OCI-LY1 (cell line): Measurements from ENCODE around the gene ARFGAP1.

ENCODE experiments used
- H2AFZ ChIP-seq: fragments of 200-600 bp; sonication (generic), shearing (Covaris generic); 2 replicates; pipeline ENCODE4 v1.6.0; 2014; ENCODE audit warnings: antibody characterized with exemption, mild to moderate bottlenecking, low read length
- H3F3A ChIP-seq: fragments of 200-600 bp; sonication (generic), shearing (Covaris generic); 2 replicates; pipeline ENCODE4 v1.6.0; 2014; ENCODE audit warnings: mild to moderate bottlenecking, antibody characterized with exemption, low read length, moderate library complexity; ENCODE audit not compliant: insufficient read depth
- H3K27ac ChIP-seq: fragments of 200-600 bp; sonication (generic); 2 replicates; pipeline ENCODE4 v1.5.1; 2014; ENCODE audit warnings: low read length, mixed run types, mild to moderate bottlenecking, low read depth; ENCODE audit not compliant: poor library complexity, severe bottlenecking
- H3K27me3 ChIP-seq: fragments of 200-600 bp; sonication (generic); 2 replicates; pipeline ENCODE4 v1.6.0; 2014; ENCODE audit warnings: antibody characterized with exemption, mild to moderate bottlenecking, low read length, moderate library complexity; ENCODE audit not compliant: insufficient read depth
- H3K36me3 ChIP-seq: fragments of 200-600 bp; sonication (generic); 2 replicates; pipeline ENCODE4 v1.6.1; 2014; ENCODE audit warnings: mild to moderate bottlenecking, antibody characterized with exemption, low read length, moderate library complexity, mixed read lengths; ENCODE audit not compliant: insufficient read depth
- H3K4me1 ChIP-seq: fragments of 200-600 bp; sonication (generic); 2 replicates; pipeline ENCODE4 v1.5.1; 2014; ENCODE audit warnings: mild to moderate bottlenecking, low read length, moderate library complexity; ENCODE audit not compliant: insufficient read depth, severe bottlenecking
- H3K4me2 ChIP-seq: fragments of 200-600 bp; sonication (generic), shearing (Covaris generic); 2 replicates; pipeline ENCODE4 v1.6.1; 2014; ENCODE audit warnings: low read length
- H3K4me3 ChIP-seq: fragments of 200-600 bp; sonication (generic); 2 replicates; pipeline ENCODE4 v1.5.1; 2014; ENCODE audit warnings: low read length, low read depth, mild to moderate bottlenecking, mixed read lengths; ENCODE audit not compliant: poor library complexity, severe bottlenecking
- H3K79me2 ChIP-seq: fragments of 200-600 bp; shearing (Covaris generic); 2 replicates; pipeline ENCODE4 v1.6.1; 2016; ENCODE audit warnings: mixed run types, low read length, mixed read lengths; ENCODE audit not compliant: insufficient read depth
- H3K9ac ChIP-seq: fragments of 200-600 bp; sonication (generic), shearing (Covaris generic); 2 replicates; pipeline ENCODE4 v1.6.1; 2014; ENCODE audit warnings: mild to moderate bottlenecking, low read length, mixed read lengths
- H3K9me2 ChIP-seq: fragments of 200-600 bp; sonication (generic), shearing (Covaris generic); 2 replicates; pipeline ENCODE4 v1.6.1; 2014; ENCODE audit warnings: low read depth, mild to moderate bottlenecking, low read length, mixed read lengths
- H3K9me3 ChIP-seq: fragments of 200-600 bp; shearing (Covaris generic); 2 replicates; pipeline ENCODE4 v1.6.1; 2014; ENCODE audit warnings: low read length, mixed read lengths
- H4K20me1 ChIP-seq: fragments of 200-600 bp; sonication (generic), shearing (Covaris generic); 2 replicates; pipeline ENCODE4 v1.6.0; 2016; ENCODE audit warnings: mild to moderate bottlenecking, low read length; ENCODE audit not compliant: insufficient read depth
- EZH2 ChIP-seq: fragments of 200-600 bp; sonication (generic), shearing (Covaris generic); IDR thresholded peaks from 2 replicates; pipeline ENCODE4 v1.8.0; 2017; ENCODE audit warnings: borderline replicate concordance, mixed run types, mild to moderate bottlenecking, antibody characterized with exemption, low read length, moderate library complexity, mixed read lengths
- TF ChIP-seq, protein P1 (sequence below): fragments of 200-600 bp; sonication (generic), shearing (Covaris generic); IDR thresholded peaks from 2 replicates; pipeline ENCODE4 v1.5.1; 2017; ENCODE audit warnings: mild to moderate bottlenecking, antibody characterized with exemption, low read length, moderate library complexity, mixed read lengths

The ARFGAP1 gene

DNA sequence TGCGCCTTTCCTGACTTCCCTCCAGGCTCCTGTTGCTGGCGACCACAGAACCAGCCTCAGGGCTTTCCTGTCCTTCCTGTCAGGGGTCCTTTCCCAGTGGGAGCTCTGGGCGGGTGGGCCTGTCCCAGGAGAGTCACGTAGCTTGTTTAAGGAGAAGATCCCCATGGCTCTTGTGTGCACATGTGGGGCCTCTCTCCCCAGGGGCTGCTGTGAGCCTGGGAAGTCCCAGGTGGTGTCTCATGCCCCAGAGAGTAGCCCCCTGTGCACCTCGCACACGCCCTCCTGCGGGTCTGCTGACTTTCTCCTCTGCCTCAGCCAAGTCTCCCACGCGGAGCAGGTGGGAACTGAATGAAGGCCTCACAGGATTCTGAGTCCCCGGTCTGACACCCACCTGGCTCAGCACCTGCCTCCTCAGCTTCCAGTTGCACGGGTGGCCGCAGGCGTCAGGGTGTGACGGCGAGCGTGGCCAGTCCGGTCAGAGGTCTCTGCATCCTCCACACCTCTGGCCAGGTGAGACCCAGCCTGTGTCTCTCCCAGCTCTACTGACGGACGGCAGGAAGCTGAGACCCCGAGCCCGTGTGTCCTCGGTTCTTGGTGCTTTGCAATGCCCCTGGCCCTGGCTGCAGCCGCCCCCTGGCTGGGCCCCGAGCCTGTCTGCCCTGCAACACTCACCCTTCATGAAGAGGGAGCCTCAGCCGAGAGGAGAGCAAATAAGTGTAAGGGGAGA, 12.7 kb upstream of the ARFGAP1 start:
- TF ChIP-seq EZH2: no peak
- TF ChIP-seq, protein P1, sequence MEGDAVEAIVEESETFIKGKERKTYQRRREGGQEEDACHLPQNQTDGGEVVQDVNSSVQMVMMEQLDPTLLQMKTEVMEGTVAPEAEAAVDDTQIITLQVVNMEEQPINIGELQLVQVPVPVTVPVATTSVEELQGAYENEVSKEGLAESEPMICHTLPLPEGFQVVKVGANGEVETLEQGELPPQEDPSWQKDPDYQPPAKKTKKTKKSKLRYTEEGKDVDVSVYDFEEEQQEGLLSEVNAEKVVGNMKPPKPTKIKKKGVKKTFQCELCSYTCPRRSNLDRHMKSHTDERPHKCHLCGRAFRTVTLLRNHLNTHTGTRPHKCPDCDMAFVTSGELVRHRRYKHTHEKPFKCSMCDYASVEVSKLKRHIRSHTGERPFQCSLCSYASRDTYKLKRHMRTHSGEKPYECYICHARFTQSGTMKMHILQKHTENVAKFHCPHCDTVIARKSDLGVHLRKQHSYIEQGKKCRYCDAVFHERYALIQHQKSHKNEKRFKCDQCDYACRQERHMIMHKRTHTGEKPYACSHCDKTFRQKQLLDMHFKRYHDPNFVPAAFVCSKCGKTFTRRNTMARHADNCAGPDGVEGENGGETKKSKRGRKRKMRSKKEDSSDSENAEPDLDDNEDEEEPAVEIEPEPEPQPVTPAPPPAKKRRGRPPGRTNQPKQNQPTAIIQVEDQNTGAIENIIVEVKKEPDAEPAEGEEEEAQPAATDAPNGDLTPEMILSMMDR: no peak

DNA sequence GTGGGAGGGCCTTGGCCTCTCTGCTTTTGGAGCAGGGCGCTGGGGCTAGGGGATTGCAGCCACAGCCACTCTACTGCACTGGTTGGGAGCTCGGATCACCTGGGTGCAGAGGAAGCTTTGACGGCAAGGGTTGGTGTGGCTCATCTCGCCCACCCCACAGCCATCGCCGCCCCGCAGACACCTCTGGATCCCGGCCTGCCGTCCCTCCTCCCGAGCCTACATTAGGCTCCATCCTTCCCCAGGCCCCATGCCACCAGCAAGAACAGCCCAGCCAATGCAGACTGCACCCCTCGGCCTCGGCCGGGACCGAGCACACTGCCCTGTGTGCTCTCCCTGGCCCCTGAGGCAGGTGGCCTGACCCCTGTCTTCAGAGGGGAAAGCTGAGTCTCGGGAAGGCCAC, 12.1 kb upstream of the ARFGAP1 start:
- Histone ChIP-seq H3K4me3 (no peak overlapping the region), H3K9me2 (no peaks in the 10 kb centered on the region), H3K9ac (no peak overlapping the region), H3K9me3 (no peaks in the 10 kb centered on the region), H3F3A (no peaks in the 10 kb centered on the region), H3K27me3 (0 out of 2 replicates have a peak, but pooled peaks cover 4% of the 10 kb centered on the region), H2AFZ (no peak overlapping the region), H4K20me1 (no peaks in the 10 kb centered on the region), H3K79me2 (no peaks in the 10 kb centered on the region), H3K36me3 (no peaks in the 10 kb centered on the region), H3K4me1 (no peaks in the 10 kb centered on the region), H3K4me2 (no peak overlapping the region), H3K27ac (no peak overlapping the region)
- TF ChIP-seq, protein P1: no peak
- no peak for TF ChIP-seq EZH2

More for the DNA sequence above, 12.7 kb upstream of the ARFGAP1 start:
- Histone ChIP-seq H3K9ac (no peak overlapping the region), H4K20me1 (no peaks in the 10 kb centered on the region), H3K79me2 (no peaks in the 10 kb centered on the region), H3K4me1 (no peaks in the 10 kb centered on the region), H3K27me3 (0 out of 2 replicates have a peak, but pooled peaks cover 4% of the 10 kb centered on the region), H2AFZ (no peak overlapping the region), H3K9me3 (no peaks in the 10 kb centered on the region), H3K9me2 (no peaks in the 10 kb centered on the region), H3F3A (no peaks in the 10 kb centered on the region), H3K36me3 (no peaks in the 10 kb centered on the region), H3K4me2 (no peak overlapping the region), H3K27ac (no peak overlapping the region), H3K4me3 (no peak overlapping the region)

DNA sequence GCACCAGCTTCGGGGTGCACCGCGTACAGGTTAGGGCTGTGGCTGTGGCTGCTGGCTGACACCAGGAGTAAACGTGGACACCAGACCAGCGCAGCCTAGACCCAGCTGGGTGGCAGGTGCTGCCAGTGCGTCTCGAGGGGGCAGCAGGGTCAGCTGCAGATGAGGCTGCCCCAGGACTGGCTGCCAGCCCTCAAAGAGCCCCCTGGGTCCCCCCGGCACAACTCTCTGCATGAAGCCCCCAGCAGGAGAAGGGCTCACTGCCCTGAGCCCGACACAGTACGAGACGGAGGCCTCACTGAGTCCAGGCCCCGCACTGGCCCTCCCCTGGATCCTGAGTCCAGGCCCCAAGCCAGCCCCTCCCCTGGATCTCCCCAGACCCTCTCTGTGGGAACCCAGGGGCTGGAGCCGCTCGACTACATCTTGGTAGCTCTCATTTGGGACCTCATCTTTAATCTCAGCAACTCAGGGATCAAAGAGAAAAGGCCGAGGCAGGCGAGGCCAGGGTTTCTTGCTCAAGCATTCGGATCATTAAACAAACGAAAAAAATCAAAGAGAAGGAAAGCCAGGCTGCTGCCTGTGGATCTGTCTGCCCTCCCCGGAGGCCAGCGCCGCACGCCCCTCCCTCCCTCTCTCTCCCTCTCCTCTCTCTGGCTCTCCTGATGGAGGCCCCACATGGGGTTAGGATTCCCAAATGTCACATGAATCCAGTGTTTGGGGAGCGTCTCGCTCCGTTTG, 11.4 kb upstream of the ARFGAP1 start:
- Histone ChIP-seq H3K4me1 (no peaks in the 10 kb centered on the region), H3K4me3 (no peak overlapping the region), H3F3A (no peaks in the 10 kb centered on the region), H3K4me2 (no peak overlapping the region), H3K9ac (no peak overlapping the region), H3K9me2 (no peaks in the 10 kb centered on the region), H4K20me1 (no peaks in the 10 kb centered on the region), H3K27me3 (0 out of 2 replicates have a peak, but pooled peaks cover 4% of the 10 kb centered on the region), H3K36me3 (no peaks in the 10 kb centered on the region), H3K27ac (no peak overlapping the region), H3K79me2 (no peaks in the 10 kb centered on the region), H3K9me3 (no peaks in the 10 kb centered on the region), H2AFZ (no peak overlapping the region)
- TF ChIP-seq, protein P1: no peak
- no peak for TF ChIP-seq EZH2
